Measurements from ENCODE around the gene FAM53B. TPM values are rescaled to one million over a fixed set of nuclear protein-coding genes. Genes with fewer than 3 reads are reported as not detected.

The FAM53B gene
- total and polyA plus RNA-seq, 3 experiments from 2014 or later: 28.8 to 41.6 (median 29.2) TPM

Other genes starting within 250 kb of the FAM53B start
- gene EEF1AKMT2, start 47.5 kb upstream of the FAM53B start, total RNA-seq: 10 to 100 TPM; 18.2 to 18.6 TPM
- gene EEF1AKMT2, start 47.5 kb upstream of the FAM53B start, polyA plus RNA-seq: 21.1 TPM
- gene ABRAXAS2, start 57.4 kb upstream of the FAM53B start, total RNA-seq: 10 to 100 TPM; 22.9 to 24.3 TPM
- 11.1 TPM for gene ABRAXAS2, start 57.4 kb upstream of the FAM53B start, polyA plus RNA-seq
- 10 to 100 TPM; 16.7 to 16.9 TPM for gene ZRANB1, start 197.7 kb upstream of the FAM53B start, total RNA-seq
- gene ZRANB1, start 197.7 kb upstream of the FAM53B start, polyA plus RNA-seq: 11.8 TPM

Data from CD8-positive, alpha-beta memory T cell (primary cell).